KMS-11 (cell line): Measurements from ENCODE around the gene PLA2G4E.

Source experiments
- H2AFZ ChIP-seq: fragments of 200-600 bp; sonication (generic); 2 replicates; pipeline ENCODE4 v1.6.1; 2016; ENCODE audit warnings: antibody characterized with exemption, mixed run types, low read depth
- H3K27ac ChIP-seq: fragments of 200-600 bp; sonication (generic); 2 replicates; pipeline ENCODE4 v1.6.1; 2016; ENCODE audit warnings: mild to moderate bottlenecking, mixed run types
- H3K27me3 ChIP-seq: fragments of 200-600 bp; sonication (generic); 2 replicates; pipeline ENCODE4 v1.6.1; 2017; ENCODE audit warnings: mild to moderate bottlenecking, low read depth, mixed run types, moderate library complexity; ENCODE audit not compliant: insufficient read depth
- H3K36me3 ChIP-seq: fragments of 200-600 bp; sonication (generic); 2 replicates; pipeline ENCODE4 v1.6.1; 2017; ENCODE audit warnings: mild to moderate bottlenecking, mixed run types; ENCODE audit not compliant: insufficient read depth
- H3K4me1 ChIP-seq: fragments of 200-600 bp; sonication (generic); 2 replicates; pipeline ENCODE4 v1.6.1; 2016; ENCODE audit warnings: mild to moderate bottlenecking, low read depth, mixed run types; ENCODE audit not compliant: poor library complexity, severe bottlenecking
- H3K4me2 ChIP-seq: fragments of 200-600 bp; sonication (generic); 2 replicates; pipeline ENCODE4 v1.7.0; 2016; ENCODE audit warnings: mild to moderate bottlenecking, mixed run types
- H3K4me3 ChIP-seq: fragments of 200-600 bp; sonication (generic); IDR thresholded peaks from 2 replicates; pipeline ENCODE4 v1.6.1; 2017; ENCODE audit warnings: low read depth, low read length, mixed read lengths; ENCODE audit not compliant: insufficient read depth
- H3K79me2 ChIP-seq: fragments of 200-600 bp; sonication (generic); 2 replicates; pipeline ENCODE4 v1.6.1; 2016; ENCODE audit warnings: low read depth, mixed run types; ENCODE audit not compliant: insufficient read depth
- H3K9ac ChIP-seq: fragments of 200-600 bp; sonication (generic); 2 replicates; pipeline ENCODE4 v1.6.1; 2016; ENCODE audit warnings: mild to moderate bottlenecking, mixed run types
- H4K20me1 ChIP-seq: fragments of 200-600 bp; sonication (generic); 2 replicates; pipeline ENCODE4 v1.6.1; 2016; ENCODE audit warnings: mild to moderate bottlenecking, mixed run types; ENCODE audit not compliant: insufficient read depth
- TF ChIP-seq, protein P1 (sequence below): fragments of 200-600 bp; sonication (generic); conservative IDR thresholded peaks from 2 replicates; pipeline ENCODE4 v1.6.1; 2017; ENCODE audit warnings: low read depth, mild to moderate bottlenecking, antibody characterized with exemption, low read length, moderate library complexity, mixed read lengths

PLA2G4E gene, protein sequence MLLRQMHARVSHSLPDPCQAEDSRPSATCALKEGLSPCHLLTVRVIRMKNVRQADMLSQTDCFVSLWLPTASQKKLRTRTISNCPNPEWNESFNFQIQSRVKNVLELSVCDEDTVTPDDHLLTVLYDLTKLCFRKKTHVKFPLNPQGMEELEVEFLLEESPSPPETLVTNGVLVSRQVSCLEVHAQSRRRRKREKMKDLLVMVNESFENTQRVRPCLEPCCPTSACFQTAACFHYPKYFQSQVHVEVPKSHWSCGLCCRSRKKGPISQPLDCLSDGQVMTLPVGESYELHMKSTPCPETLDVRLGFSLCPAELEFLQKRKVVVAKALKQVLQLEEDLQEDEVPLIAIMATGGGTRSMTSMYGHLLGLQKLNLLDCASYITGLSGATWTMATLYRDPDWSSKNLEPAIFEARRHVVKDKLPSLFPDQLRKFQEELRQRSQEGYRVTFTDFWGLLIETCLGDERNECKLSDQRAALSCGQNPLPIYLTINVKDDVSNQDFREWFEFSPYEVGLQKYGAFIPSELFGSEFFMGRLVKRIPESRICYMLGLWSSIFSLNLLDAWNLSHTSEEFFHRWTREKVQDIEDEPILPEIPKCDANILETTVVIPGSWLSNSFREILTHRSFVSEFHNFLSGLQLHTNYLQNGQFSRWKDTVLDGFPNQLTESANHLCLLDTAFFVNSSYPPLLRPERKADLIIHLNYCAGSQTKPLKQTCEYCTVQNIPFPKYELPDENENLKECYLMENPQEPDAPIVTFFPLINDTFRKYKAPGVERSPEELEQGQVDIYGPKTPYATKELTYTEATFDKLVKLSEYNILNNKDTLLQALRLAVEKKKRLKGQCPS

DNA sequence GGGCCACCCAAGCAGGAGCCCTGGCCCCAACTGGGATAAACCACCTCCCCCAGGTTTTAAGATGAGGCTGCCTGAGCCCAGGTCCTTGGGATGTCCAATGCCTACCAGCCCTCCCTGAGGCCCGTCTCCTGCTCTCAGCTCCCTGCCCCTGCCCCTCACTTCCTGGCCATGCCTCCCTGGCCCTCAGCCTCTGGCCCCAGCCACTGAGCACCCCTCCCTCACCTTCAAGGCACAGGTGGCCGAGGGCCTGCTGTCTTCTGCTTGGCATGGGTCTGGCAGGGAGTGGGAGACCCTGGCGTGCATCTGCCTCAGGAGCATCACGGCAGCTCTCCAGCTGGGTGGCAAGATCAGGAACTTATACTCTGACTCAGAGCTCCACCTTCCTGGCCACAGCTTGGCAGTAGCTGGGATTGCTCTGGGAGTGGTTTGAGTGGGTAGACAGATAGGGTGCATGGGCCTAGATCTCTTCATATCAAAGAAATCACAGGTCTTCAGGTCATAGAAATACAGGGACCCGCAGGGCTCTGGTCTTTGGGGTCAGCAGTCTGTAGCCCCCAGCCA lies at the start of gene PLA2G4E:
Gene PLA2G4E (minus strand): TSS at position 330 of the 561 bp plus-strand sequence. CDS start 12 bp downstream, at position 318.
- Histone ChIP-seq H3K79me2 (no peaks in the 10 kb centered on the region), H3K36me3 (no peaks in the 10 kb centered on the region), H3K4me3 (no peak within 1 kb of the TSS), H3K9ac (no peak within 1 kb of the TSS), H4K20me1 (no peaks in the 10 kb centered on the region), H3K4me2 (no peak within 1 kb of the TSS), H3K27ac (no peak within 1 kb of the TSS), H3K27me3 (no peaks in the 10 kb centered on the region), H2AFZ (no peak within 1 kb of the TSS), H3K4me1 (no peaks in the 10 kb centered on the region)
- TF ChIP-seq, protein P1, sequence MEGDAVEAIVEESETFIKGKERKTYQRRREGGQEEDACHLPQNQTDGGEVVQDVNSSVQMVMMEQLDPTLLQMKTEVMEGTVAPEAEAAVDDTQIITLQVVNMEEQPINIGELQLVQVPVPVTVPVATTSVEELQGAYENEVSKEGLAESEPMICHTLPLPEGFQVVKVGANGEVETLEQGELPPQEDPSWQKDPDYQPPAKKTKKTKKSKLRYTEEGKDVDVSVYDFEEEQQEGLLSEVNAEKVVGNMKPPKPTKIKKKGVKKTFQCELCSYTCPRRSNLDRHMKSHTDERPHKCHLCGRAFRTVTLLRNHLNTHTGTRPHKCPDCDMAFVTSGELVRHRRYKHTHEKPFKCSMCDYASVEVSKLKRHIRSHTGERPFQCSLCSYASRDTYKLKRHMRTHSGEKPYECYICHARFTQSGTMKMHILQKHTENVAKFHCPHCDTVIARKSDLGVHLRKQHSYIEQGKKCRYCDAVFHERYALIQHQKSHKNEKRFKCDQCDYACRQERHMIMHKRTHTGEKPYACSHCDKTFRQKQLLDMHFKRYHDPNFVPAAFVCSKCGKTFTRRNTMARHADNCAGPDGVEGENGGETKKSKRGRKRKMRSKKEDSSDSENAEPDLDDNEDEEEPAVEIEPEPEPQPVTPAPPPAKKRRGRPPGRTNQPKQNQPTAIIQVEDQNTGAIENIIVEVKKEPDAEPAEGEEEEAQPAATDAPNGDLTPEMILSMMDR: no peak

DNA sequence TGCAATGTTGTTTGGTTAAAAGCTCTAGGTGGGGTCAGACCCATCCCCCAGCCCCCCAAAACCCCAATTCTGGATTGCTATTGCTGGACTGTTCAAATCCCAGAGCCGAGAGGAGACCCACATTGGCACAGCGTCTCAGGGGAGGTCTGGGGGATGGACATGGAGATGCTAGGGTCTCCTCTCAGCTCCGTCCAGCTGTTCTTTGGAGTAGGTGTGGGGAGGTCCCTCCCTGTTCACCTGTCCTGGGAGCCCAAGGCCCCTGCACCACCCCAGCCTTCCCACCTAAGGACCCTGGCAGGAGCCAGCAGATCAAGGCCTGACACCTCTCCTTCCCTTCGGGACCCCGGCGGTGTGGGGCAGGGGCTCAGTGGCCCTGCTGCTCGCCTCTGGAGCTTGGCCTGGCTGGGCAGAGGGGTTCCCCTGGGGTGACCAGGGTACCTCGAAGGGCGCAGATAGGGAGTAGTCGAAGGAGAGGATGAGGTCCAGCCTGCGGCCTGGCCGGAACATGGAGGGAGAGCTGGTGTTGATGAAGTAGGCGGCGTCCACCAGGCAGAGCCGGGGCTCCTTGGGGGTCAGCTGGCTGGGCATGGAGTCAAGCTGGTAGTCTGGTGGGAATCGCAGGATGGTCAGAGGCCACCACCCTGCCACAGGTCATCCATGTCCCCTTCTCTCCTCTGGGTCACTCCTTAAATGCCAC lies 49.6 kb upstream of the PLA2G4E start:
- H2AFZ ChIP-seq: no peak overlapping the region

DNA sequence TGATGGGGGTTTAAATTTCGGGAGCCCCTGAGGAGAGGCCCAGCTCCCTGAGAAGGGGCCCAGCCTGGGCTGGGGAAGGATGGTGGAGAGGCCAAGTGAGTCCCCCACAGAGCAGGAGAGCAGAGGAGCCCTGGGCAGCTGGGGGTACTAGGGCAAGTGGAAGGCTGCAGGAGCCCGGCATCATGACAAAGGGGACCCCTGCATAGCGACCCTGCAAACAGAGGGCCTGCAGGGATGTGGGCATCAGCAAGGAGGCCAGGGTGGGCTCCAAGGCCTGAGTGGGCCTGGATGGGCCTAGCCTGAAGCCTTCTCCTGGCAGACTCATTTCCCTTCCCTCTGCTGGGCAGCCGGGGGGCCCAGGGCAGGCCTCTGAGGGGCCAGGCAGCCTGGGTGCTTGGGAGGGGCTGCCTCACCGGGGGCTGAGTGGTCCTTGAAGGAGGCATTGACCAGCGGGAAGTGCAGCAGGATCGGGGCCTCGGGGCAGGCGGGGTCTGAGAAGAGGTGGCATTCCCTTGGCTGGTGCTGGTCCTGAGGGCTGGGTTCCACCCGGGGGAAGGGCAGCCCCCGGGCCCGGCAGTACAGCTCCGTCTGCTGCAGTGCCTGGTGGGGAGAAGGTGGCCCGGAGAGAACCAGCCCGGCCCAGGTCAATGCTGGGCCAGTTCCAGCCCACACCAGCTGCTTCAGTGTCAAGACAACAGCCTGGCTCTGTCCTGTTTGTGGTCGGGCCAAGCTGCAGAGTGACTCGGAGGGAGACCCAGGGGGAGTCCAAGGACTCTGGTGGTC lies 48.8 kb upstream of the PLA2G4E start:
- no peaks in the 10 kb centered on the region for H3K79me2 ChIP-seq
- no peak overlapping the region for H3K9ac ChIP-seq
- H3K4me2 ChIP-seq: no peak overlapping the region
- no peaks in the 10 kb centered on the region for H3K27me3 ChIP-seq
- H3K4me3 ChIP-seq: no peak overlapping the region
- no peak overlapping the region for H3K27ac ChIP-seq
- TF ChIP-seq, protein P1: no peak
- H4K20me1 ChIP-seq: no peaks in the 10 kb centered on the region
- no peak overlapping the region for H2AFZ ChIP-seq
- H3K4me1 ChIP-seq: no peaks in the 10 kb centered on the region
- no peaks in the 10 kb centered on the region for H3K36me3 ChIP-seq

More for the DNA sequence above, 49.6 kb upstream of the PLA2G4E start:
- Histone ChIP-seq H4K20me1 (no peaks in the 10 kb centered on the region), H3K4me1 (no peaks in the 10 kb centered on the region), H3K4me2 (no peak overlapping the region), H3K4me3 (no peak overlapping the region), H3K36me3 (no peaks in the 10 kb centered on the region), H3K9ac (no peak overlapping the region), H3K79me2 (no peaks in the 10 kb centered on the region), H3K27me3 (no peaks in the 10 kb centered on the region), H3K27ac (no peak overlapping the region)
- TF ChIP-seq, protein P1: no peak

DNA sequence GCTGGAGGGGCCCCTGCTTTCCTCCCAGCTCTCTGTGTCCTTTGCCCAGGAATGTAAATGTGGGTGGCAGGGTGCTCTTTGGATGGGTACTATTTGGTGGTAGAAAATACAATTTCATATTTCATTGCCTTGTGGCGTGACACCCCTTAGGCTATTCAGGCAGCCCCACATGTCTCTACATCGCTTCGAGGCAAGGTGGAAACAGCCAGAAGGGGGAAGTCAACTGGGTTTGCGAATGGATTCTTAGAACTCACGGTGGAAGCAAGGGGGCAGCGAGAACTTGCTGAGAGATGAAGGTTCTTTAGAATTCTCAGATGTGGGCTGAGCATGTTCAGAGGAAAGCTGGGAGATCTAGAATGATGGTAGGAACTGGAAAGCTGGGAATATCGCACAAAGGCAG lies 48.2 kb upstream of the PLA2G4E start:
- Histone ChIP-seq H3K4me3 (no peak overlapping the region), H3K4me1 (no peaks in the 10 kb centered on the region), H3K79me2 (no peaks in the 10 kb centered on the region), H3K27ac (no peak overlapping the region), H3K27me3 (no peaks in the 10 kb centered on the region), H2AFZ (no peak overlapping the region), H3K36me3 (no peaks in the 10 kb centered on the region), H3K9ac (no peak overlapping the region), H4K20me1 (no peaks in the 10 kb centered on the region), H3K4me2 (no peak overlapping the region)
- TF ChIP-seq, protein P1: no peak
